ENCODE results near the gene ATP5F1B.

GRCh38 chr12:56591961-56592360 lies 53.8 kb downstream of the ATP5F1B start:
- TF ChIP-seq CTCF (IDR thresholded peaks at IDR 0.05 in 8 of 11, conservative IDR thresholded peaks at IDR 0.05 in 3 of 11) (no peak), POLR2A (IDR thresholded peaks at IDR 0.05) (no peak)

Measured in spleen (tissue), 7 donors.